Stimulated activated CD8-positive, alpha-beta memory T cell treated with anti-CD3 and anti-CD28 coated beads, Interleukin-15, amount 100 ng/mL, for 1 hour (primary cell): ENCODE data around the gene PIKFYVE.
"Not testable (repeated sequence)": the region's sequence is repeated elsewhere in the genome, so short reads cannot be mapped to it uniquely, and the experiment has no call there.

ENCODE experiments used
- DNase-seq: peaks from one replicate; pipeline ENCODE4 v3.0.0-alpha.2; 2020; ENCODE audit warnings: low read depth

PIKFYVE gene

DNA sequence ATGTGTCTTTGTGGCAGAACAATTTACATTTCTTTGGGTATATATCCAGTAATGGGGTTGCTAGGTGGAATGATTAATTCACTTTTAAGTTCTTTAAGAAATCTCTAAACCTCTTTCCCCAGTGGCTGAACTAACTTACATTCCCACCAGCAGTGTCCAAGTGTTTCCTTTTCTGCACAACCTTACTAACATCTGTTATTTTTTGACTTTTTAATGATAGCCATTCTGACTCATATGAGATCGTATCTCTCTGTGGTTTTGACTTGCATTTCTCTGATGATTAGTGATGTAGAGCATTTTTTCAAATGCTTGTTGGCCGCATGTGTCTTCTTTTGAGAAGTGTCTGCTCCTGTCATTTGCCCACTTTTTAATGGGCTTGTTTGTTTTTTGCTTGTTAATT lies 97.4 kb downstream of the PIKFYVE start:
- no peak for DNase-seq

GRCh38 chr2:208366215-208367127 lies 100.4 kb downstream of the PIKFYVE start:
- DNase-seq, result no peak

- DNase-seq, result no peak
Observed at GRCh38 chr2:208369091-208369490, 103.0 kb downstream of the PIKFYVE start.

GRCh38 chr2:208370881-208371633 lies 105.0 kb downstream of the PIKFYVE start:
- DNase-seq, result no peak

GRCh38 chr2:208371634-208371935 lies 105.5 kb downstream of the PIKFYVE start:
- no peak for DNase-seq

- no peak for DNase-seq
Observed at GRCh38 chr2:208373460-208374089, 107.5 kb downstream of the PIKFYVE start.

DNA sequence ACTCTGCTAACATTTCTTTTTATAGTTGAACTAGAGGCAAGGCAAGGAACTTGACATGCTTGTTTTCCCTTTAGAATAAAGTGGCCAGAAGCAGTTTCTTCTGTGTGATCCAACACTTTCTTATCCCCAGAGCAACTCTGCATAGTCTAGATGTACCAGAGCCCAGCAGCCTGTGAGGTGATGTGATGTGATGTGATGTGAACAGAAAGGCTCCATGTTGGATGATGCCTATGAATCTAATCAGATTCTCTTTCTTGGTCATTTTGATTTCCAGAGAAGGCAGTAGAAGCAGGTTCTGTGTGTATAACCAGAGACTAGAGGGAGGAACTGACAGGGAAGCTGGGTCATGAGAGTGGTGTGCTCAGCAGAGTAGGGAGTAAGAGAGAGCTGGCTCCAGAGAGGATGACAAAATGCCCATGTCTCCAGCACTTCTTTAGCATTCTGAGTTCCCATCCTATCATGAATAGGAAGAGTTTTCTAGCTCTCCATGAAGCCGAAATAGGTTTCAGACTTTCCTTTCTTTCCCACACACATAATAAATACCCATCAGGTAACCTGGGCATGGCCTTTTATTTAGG lies 109.5 kb downstream of the PIKFYVE start:
- DNase-seq, result no peak

- not testable (repeated sequence) for DNase-seq
Observed at GRCh38 chr2:208377344-208377860, 111.3 kb downstream of the PIKFYVE start.

GRCh38 chr2:208379192-208379591 lies 113.1 kb downstream of the PIKFYVE start:
- no peak for DNase-seq

GRCh38 chr2:208384637-208385036 lies 118.6 kb downstream of the PIKFYVE start:
- no peak for DNase-seq

DNA sequence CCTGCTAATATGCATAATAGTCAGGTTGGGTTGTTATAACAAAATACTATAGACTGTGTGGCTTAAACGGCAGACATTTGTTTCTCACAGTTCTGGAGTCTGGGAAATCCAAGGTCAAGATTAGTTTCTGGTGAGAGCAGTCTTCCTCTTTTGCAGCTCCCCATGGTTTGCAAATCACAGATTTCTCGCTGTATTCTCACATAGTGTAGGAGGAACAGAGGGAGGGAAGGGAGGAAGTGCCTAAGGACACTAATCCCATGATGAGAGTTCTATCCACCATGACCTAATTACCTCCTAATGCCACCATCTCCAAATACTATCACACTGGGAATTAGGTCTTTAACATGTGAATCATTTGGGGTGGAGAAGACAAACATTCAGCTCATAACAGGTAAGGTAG lies 120.5 kb downstream of the PIKFYVE start:
- no peak for DNase-seq

GRCh38 chr2:208389940-208390339 lies 123.9 kb downstream of the PIKFYVE start:
- DNase-seq, result no peak

- DNase-seq, result no peak
Observed at GRCh38 chr2:208392300-208392699, 126.2 kb downstream of the PIKFYVE start.

DNA sequence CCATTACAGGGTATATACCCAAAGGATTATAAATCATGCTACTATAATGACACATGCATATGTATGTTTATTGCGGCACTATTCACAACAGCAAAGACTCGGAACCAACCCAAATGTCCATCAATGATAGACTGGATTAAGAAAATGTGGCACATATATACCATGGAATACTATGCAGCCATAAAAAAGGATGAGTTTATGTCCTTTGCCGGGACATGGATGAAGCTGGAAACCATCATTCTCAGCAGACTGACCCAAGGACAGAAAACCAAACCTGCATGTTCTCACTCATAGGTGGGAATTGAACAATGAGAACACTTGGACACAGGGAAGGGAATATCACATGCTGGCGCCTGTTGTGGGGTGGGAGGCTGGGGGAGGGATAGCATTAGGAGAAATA lies 130.7 kb downstream of the PIKFYVE start:
- DNase-seq, result not testable (repeated sequence)

DNA sequence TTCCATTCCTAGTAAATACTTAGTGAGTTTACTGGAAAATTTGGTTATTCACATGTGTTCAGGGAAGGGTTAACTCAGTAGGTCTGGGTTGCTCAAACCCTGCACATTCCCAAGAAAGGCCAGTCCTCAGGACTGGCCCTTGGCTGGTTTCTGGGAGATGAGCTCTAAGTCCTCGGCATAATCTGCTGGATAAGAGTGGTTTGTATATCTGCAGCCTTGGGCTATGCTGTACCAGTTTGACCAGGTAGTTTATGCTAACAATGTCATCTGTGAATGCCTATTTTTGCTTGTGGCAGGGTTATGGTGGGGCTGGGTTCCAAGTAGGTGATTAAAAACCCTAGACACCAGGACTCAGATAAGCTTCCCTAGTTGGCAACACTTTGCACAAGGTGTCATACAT lies 133.1 kb downstream of the PIKFYVE start:
- no peak for DNase-seq

DNA sequence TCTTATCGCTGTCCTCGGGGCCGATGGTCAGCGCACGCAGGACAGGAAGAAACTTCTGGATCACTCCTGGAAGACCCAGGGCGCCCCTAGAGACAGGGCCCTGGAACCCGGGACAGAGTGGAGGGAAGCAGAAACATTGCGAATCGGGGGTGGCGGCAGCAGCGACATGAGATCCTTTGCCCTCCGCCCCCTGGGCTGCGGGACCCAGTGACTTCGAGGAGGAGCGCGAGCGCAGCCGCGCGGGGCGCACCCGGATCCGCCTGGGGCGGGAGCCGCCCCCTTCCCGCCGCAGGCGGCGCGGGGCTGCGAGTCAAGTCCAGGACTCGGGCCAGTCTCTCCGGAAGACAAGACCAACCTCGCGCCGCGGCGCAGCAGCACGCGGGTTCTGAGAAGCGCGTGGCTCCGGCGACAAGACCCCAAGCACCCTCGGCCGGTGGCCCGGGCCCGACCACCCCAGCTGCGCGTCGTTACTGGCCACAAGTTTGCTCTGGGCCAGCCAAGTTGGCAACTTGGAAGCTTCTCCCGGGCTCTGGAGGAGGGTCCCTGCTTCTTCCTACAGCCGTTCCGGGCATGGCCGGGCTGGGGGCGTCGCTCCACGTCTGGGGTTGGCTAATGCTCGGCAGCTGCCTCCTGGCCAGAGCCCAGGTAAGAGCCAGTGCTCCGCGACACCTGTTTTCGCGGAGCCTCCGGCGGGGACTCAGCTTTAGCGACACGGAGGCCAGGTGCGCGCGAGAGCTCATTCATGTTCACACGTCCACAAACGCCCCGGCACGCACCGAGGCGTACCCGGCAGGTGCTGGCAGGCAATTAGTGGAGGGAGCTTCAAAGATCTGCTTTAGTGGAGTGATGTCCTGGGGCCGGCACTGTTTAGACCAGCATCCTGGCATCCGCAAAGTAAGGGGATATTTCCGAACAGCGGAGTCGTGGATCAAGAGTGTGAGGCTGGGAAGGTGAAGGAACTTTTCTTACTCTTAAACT lies 140.7 kb downstream of the PIKFYVE start, which contains the start of gene PTH2R:
PTH2R (plus strand) TSS at position 319 of the 978 bp plus-strand sequence; CDS start at position 571, 252 bp downstream.
- no peak for DNase-seq

GRCh38 chr2:208407667-208408066 lies 141.6 kb downstream of the PIKFYVE start:
- DNase-seq, result no peak
